BLaER1 (cell line): ENCODE data around the gene MIER1.

Experiments
- H3K27ac ChIP-seq: shearing (Covaris generic); formaldehyde crosslinking; 2 replicates; pipeline ENCODE4 v1.8.1; 2022
- H3K27me3 ChIP-seq: shearing (Covaris generic); formaldehyde crosslinking; 2 replicates; pipeline ENCODE4 v1.8.1; 2022
- H3K36me3 ChIP-seq: shearing (Covaris generic); formaldehyde crosslinking; 2 replicates; pipeline ENCODE4 v1.8.1; 2022
- H3K4me1 ChIP-seq: shearing (Covaris generic); formaldehyde crosslinking; 2 replicates; pipeline ENCODE4 v1.8.1; 2022
- H3K4me2 ChIP-seq: shearing (Covaris generic); formaldehyde crosslinking; 2 replicates; pipeline ENCODE4 v1.8.1; 2022
- H3K4me3 ChIP-seq: shearing (Covaris generic); formaldehyde crosslinking; 2 replicates; pipeline ENCODE4 v1.8.1; 2022
- H3K9ac ChIP-seq: shearing (Covaris generic); formaldehyde crosslinking; 2 replicates; pipeline ENCODE4 v1.8.1; 2022
- H3K9me3 ChIP-seq: shearing (Covaris generic); formaldehyde crosslinking; 2 replicates; pipeline ENCODE4 v1.8.1; 2022
- H4K20me1 ChIP-seq: shearing (Covaris generic); formaldehyde crosslinking; 2 replicates; pipeline ENCODE4 v1.8.1; 2022
- Cebpa-rat ChIP-seq: shearing (Covaris generic); IDR thresholded peaks from 2 replicates; pipeline ENCODE4 v1.8.1; 2022

Gene MIER1

DNA sequence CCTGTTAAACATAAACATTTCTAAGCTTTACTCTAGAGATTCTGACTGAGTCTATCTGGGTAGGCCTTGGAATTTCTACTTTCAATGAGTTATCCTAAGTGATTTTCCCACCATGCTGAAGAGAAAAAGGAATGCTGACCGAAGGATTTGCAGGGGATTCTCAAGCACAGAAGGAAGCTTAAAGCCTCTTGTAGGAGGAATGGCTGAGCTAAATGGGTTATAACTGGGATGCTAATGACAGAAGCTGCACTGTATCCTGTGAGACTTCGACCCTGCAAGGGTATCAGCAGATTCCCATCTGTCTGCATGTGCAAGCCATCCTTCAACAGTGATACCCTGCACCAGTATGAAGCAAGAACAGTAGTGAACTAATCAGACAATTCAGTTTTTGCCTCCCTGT lies 93.8 kb downstream of the MIER1 start:
- no peaks in the 10 kb centered on the region for H3K4me1 ChIP-seq
- no peaks in the 10 kb centered on the region for H3K27me3 ChIP-seq
- H3K4me2 ChIP-seq: no peak overlapping the region
- no peaks in the 10 kb centered on the region for H4K20me1 ChIP-seq
- H3K4me3 ChIP-seq: no peak overlapping the region
- H3K9me3 ChIP-seq: peaks cover 9% of the 10 kb centered on the region
- no peak for TF ChIP-seq Cebpa-rat
- peaks cover 70% of the 10 kb centered on the region for H3K36me3 ChIP-seq
- H3K27ac ChIP-seq: no peak overlapping the region
- no peak overlapping the region for H3K9ac ChIP-seq

DNA sequence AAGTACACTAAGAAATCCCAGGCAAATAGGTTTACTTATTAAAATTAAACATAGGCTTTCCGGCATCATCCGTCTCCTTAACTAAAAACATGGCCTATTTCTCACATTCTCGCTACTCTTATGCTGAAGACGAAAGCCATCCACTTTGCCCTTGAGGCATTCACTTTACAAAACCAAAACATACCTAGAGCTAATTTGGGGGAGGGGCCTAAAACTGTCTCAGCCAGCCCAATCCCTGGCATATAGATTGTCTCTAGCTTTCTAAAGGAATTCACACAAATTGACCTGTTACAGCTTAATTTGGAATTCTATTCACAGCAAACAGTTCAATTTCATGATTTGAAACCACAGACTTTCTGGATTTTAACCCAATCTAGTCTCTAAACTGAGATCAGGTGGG lies 94.3 kb downstream of the MIER1 start:
- H3K27ac ChIP-seq: no peak overlapping the region
- H3K4me1 ChIP-seq: no peaks in the 10 kb centered on the region
- H3K9me3 ChIP-seq: peaks cover 9% of the 10 kb centered on the region
- no peak overlapping the region for H3K9ac ChIP-seq
- H3K4me3 ChIP-seq: no peak overlapping the region
- peaks cover 71% of the 10 kb centered on the region for H3K36me3 ChIP-seq
- no peaks in the 10 kb centered on the region for H4K20me1 ChIP-seq
- no peaks in the 10 kb centered on the region for H3K27me3 ChIP-seq
- no peak for TF ChIP-seq Cebpa-rat
- no peak overlapping the region for H3K4me2 ChIP-seq

DNA sequence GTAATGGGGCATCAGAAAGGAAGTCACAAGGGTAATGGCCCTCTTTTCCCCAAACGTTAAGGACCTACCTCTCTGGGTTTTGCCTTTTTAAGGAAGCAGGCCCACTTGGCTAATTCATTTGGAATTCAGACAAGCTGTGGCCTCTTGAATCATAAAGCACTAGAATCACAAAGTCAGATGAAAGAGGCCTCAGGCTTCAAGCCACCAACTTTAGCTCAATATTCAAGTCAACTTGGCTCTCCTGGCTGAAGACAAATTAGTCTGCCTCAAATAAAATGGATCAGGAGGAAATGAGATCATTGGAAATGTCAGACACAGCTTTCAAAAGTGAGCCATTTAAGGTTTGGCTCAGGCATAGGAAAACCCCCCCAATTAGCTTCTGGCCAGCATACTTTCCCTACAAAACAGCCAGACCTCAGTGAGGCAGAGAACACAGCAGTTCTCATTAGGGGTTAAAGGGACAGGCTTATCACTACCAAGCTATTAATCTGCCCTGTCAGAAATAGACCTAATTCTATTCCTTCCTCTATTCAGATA lies 94.9 kb downstream of the MIER1 start:
- H3K36me3 ChIP-seq: peaks cover 75% of the 10 kb centered on the region
- H3K4me1 ChIP-seq: no peaks in the 10 kb centered on the region
- no peaks in the 10 kb centered on the region for H4K20me1 ChIP-seq
- H3K9ac ChIP-seq: no peak overlapping the region
- H3K27me3 ChIP-seq: no peaks in the 10 kb centered on the region
- no peak overlapping the region for H3K4me2 ChIP-seq
- H3K4me3 ChIP-seq: no peak overlapping the region
- TF ChIP-seq Cebpa-rat: no peak
- peaks cover 7% of the 10 kb centered on the region for H3K9me3 ChIP-seq
- H3K27ac ChIP-seq: no peak overlapping the region

DNA sequence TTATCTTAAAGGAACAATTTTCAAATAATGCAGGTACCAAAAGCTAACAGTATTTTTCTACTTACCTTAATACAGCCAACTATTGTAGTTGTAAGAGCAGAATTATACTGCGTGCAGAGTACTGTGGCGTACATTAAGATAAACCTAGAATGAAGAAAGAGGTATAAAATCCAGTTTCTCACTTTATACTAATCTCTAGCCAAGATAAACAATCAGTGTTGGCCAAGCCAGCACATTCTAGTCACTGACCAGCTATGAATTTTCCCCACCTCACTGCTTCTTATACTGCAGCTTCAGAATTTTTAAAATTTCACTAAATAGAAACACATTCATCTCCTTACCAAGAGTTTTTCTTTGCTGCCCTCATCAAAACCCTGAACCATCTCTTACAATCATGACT lies 95.5 kb downstream of the MIER1 start:
- Histone ChIP-seq H3K4me1 (no peaks in the 10 kb centered on the region), H3K4me2 (no peak overlapping the region), H3K36me3 (peaks cover 77% of the 10 kb centered on the region), H3K27ac (no peak overlapping the region), H3K4me3 (no peak overlapping the region), H3K27me3 (no peaks in the 10 kb centered on the region), H3K9ac (no peak overlapping the region), H4K20me1 (no peaks in the 10 kb centered on the region), H3K9me3 (peaks cover 4% of the 10 kb centered on the region)
- no peak for TF ChIP-seq Cebpa-rat

DNA sequence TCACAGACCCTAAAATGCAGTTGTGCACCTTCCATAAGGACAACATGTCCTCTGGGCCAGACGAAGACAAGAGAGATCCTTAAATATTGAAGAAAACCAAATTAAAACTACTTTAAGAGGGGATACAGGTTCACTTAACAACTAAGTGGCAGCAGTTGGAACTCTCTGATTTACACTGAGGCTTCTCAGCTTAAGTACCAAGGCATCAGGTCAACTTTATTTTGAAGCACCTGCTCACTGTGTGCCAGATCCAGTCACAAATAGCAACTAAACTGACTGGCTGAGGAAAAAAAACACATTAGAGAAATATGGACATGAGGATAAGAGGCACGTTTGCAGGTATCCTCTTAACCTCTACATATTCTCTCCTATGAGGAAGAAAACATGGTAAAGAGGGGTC lies 96.0 kb downstream of the MIER1 start:
- H3K27me3 ChIP-seq: no peaks in the 10 kb centered on the region
- H4K20me1 ChIP-seq: no peaks in the 10 kb centered on the region
- no peak overlapping the region for H3K4me2 ChIP-seq
- no peak for TF ChIP-seq Cebpa-rat
- H3K9ac ChIP-seq: no peak overlapping the region
- no peaks in the 10 kb centered on the region for H3K4me1 ChIP-seq
- no peaks in the 10 kb centered on the region for H3K9me3 ChIP-seq
- no peak overlapping the region for H3K27ac ChIP-seq
- H3K4me3 ChIP-seq: no peak overlapping the region
- H3K36me3 ChIP-seq: peaks cover 73% of the 10 kb centered on the region

DNA sequence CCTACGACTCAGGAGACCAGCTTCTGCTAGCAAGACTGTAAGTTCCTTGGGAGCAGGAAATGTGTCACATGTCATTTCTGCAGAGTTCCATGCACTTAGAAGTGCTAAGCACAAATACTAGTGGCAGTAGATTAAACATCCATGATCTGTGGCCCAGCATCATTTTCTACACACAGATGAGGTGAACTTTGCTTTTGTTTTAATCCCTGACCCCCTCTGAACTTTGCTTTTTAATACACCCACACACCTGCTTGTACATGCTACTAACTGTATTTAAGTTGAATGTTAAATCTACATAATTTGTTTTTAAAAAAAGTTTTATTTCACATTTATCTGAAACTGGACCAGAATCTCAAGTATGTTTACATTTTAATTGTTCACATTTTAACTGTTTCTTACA lies 104.7 kb downstream of the MIER1 start:
- no peak overlapping the region for H3K9ac ChIP-seq
- H4K20me1 ChIP-seq: no peaks in the 10 kb centered on the region
- H3K9me3 ChIP-seq: peaks cover 14% of the 10 kb centered on the region
- no peaks in the 10 kb centered on the region for H3K4me1 ChIP-seq
- no peak overlapping the region for H3K4me2 ChIP-seq
- no peak overlapping the region for H3K27ac ChIP-seq
- no peak overlapping the region for H3K4me3 ChIP-seq
- H3K27me3 ChIP-seq: no peaks in the 10 kb centered on the region
- H3K36me3 ChIP-seq: peaks cover 76% of the 10 kb centered on the region
- TF ChIP-seq Cebpa-rat: no peak

DNA sequence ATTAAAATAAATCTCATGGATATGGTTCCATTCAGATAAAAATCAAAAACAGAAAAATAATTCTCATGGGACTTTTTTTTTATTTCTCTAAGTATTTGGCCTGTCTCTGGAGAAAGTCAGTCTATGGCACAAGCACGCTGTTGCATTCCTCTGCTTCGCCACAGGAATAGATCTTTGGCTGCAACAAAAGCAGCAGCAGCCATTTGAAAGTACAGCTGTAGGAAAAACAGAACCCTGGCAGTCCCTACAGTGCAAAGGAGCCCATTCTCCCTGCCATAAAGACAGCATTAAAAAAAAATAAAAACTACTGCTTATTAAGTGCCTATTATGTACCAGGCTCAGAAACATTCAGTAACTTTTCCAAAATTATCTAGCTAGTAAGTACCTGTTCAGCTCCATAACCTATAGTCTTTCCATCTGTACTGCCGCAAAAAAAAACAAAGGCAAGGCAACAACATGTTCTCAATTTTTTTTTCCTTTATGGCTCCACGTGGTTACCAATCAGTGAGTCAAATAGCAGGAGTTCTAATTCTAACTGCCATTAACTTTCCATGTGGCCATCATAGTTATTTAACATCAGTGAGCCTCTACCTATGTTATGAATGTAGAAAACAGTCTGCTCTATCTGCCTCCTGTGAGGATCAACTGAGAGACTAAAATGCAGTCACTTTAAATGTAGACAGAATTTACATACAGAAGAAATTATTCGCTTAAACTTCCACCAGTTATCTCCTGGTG lies 106.5 kb downstream of the MIER1 start:
- no peak overlapping the region for H3K4me2 ChIP-seq
- H3K4me1 ChIP-seq: no peaks in the 10 kb centered on the region
- H3K27ac ChIP-seq: no peak overlapping the region
- TF ChIP-seq Cebpa-rat: no peak
- no peaks in the 10 kb centered on the region for H3K27me3 ChIP-seq
- no peaks in the 10 kb centered on the region for H4K20me1 ChIP-seq
- H3K4me3 ChIP-seq: no peak overlapping the region
- H3K9me3 ChIP-seq: peaks cover 33% of the 10 kb centered on the region
- no peak overlapping the region for H3K9ac ChIP-seq
- H3K36me3 ChIP-seq: peaks cover 75% of the 10 kb centered on the region

DNA sequence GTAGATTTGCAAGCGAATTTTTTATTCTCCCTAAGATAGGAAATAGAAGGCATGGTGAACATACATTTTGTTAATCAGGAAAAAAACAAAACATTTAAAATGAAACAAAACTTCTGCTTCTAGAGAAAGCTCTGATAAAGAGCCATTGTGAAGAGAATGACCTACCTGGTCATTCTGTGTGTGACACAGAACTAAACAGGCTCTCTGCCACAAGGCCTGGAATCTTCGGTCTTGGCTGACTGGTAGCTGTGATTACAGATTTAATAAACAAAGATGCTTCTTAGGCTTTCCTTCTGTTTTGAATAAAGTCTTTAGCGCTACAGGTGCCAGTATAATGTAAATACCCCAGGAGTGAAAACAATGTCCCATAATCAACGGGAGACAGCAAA lies 107.1 kb downstream of the MIER1 start:
- Histone ChIP-seq H3K27me3 (no peaks in the 10 kb centered on the region), H3K36me3 (peaks cover 77% of the 10 kb centered on the region), H3K4me1 (no peaks in the 10 kb centered on the region), H3K9me3 (peaks cover 38% of the 10 kb centered on the region), H4K20me1 (no peaks in the 10 kb centered on the region), H3K27ac (no peak overlapping the region), H3K4me2 (no peak overlapping the region), H3K9ac (no peak overlapping the region), H3K4me3 (no peak overlapping the region)
- no peak for TF ChIP-seq Cebpa-rat
